ENCODE data around the gene JPH4. TPM values are rescaled to one million over a fixed set of nuclear protein-coding genes. Genes with fewer than 3 reads are reported as not detected.
A peak's percentile ranks its signal among the peaks of the same experiment; 100 is the strongest.

JPH4 gene
- total and polyA plus RNA-seq, 2 donors (not counting 1 experiment from before 2014, with no cell fraction given), result not detected

- intact Hi-C loops (cut with micrococcal nuclease), result loop anchor here (1.0 to 10.0 kb wide), 4 partner anchors 85 to 472 kb away; partner anchors contain the start of genes HOMEZ and PABPN1
- peak; percentile 75 for DNase-seq
- H3K4me1 Mint-ChIP-seq, result peaks cover 41% of the 10 kb centered on the region
- H3K9me3 ChIP-seq (ENCODE audit: control extremely low read depth in 1 of 3, control insufficient read depth in 2 of 3, insufficient read depth in 1 of 3, low read length in 2 of 3), result no peaks in the 10 kb centered on the region
- no peak overlapping the region for H3K4me3 ChIP-seq (ENCODE audit: control extremely low read depth in 1 of 5, extremely low read depth in 1 of 5, insufficient read depth in 1 of 5, low read depth in 2 of 5, low read length in 4 of 5)
- H3K27me3 ChIP-seq (replicated peaks in 1 of 4; ENCODE audit: control extremely low read depth in 1 of 4, control insufficient read depth in 3 of 4, insufficient read depth in 4 of 4, low read length in 3 of 4), result no peaks in the 10 kb centered on the region
- no peaks in the 10 kb centered on the region for H3K27me3 Mint-ChIP-seq
- H3K4me1 ChIP-seq (ENCODE audit: control insufficient read depth in 2 of 2, insufficient read depth in 2 of 2, low read length in 2 of 2), result peaks cover 10 to 21% of the 10 kb centered on the region in 2 donors
- no peak for TF ChIP-seq EZH2 (IDR thresholded peaks at IDR 0.05; ENCODE audit: borderline replicate concordance, insufficient read depth, low read depth, low read length, poor library complexity, severe bottlenecking)
- TF ChIP-seq CTCF (IDR thresholded peaks at IDR 0.05), result peak; percentile 93
- peaks cover 40% of the 10 kb centered on the region for H3K79me2 ChIP-seq (ENCODE audit: control insufficient read depth, insufficient read depth, low read length)
- H3K9ac ChIP-seq (ENCODE audit: low read length), result no peak overlapping the region
- ChIA-PET POLR2A (no interaction called here), CTCF (interaction anchor here (1.0 to 12.4 kb wide), 12 partner anchors 9 to 299 kb away, joined by 3 to 335 read pairs (median 5); partner anchors contain the start of gene ZFHX2)
- no peak overlapping the region for H3K4me2 ChIP-seq (replicated peaks; ENCODE audit: low read depth, low read length, poor library complexity, severe bottlenecking)
- ATAC-seq (ENCODE audit: low read depth), result peak; percentile 37
- WGBS (ENCODE audit: insufficient coverage), result 100% methylated on average over 2 of the region's 2 CpGs
- H3K27ac Mint-ChIP-seq, result peak overlapping the region; percentile 56
- H3K27ac ChIP-seq (ENCODE audit: low read length in 2 of 2), result no peak overlapping the region
- H3K4me3 Mint-ChIP-seq, result no peak overlapping the region
- no peak overlapping the region for H2AFZ ChIP-seq (ENCODE audit: insufficient read depth, low read depth, low read length, poor library complexity, severe bottlenecking)
- H3K9me3 Mint-ChIP-seq (ENCODE audit: insufficient read depth), result no peaks in the 10 kb centered on the region
- H3K36me3 ChIP-seq (replicated peaks in 1 of 2; ENCODE audit: control extremely low read depth in 1 of 2, control insufficient read depth in 1 of 2, extremely low read depth in 1 of 2, insufficient read depth in 2 of 2, low read length in 1 of 2), result peaks cover 0 to 81% of the 10 kb centered on the region in 2 experiments
- peaks cover 37% of the 10 kb centered on the region for H4K20me1 ChIP-seq (ENCODE audit: control insufficient read depth, insufficient read depth, low read length, poor library complexity, severe bottlenecking)
Measured at GRCh38 chr14:23562822-23563472, 15.6 kb downstream of the JPH4 start.
